ENCODE measurements around the gene CACNG6.
"Not testable (repeated sequence)": the region's sequence is repeated elsewhere in the genome, so short reads cannot be mapped to it uniquely, and the experiment has no call there.

Gene CACNG6

DNA sequence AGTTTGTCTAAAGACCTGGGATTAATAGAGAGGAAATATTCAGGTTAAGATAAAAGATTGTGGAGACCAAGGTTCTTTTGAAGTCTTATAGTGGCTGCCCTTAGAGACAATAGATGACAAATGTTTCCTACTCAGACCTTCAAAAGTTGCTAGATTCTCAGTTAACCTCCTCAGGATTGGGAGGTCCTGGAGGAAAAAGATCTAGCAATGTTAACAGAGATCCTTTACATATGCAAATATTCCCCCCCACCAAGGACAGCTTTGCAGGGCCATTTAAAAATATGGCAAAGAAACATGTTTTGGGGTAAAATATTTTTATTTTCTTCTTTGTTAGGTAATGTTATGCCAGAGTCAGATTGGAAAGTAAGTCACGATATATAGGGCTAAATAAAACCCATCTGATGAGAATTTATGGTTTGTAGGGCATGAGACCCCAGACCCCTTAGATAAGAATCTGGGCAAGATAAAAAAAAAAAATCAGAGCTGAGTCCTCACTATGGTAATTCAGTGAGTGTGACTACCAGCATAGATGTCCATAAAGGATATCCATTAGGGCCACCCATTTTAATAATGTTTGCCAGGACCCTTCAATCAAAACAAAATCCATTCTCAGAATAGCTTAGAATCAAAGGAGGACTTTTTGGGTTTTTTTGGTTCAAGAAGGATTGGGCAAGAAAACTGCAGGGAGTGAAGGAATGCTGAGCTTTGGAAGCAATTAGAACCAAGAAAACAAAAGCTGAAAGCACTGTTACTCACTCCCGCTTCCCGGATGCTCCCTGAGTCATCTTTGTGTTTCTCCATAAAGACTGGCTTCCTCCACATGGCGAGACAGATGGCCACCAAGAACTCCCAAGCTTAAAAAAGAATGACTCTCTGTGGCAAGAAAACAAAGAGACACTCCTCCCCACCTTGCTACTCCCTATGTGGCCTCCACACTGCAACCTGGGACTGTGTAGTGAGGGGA lies 44.1 kb downstream of the CACNG6 start:
- FAIRE-seq (no peak), DNase-seq (ENCODE audit: extremely low spot score, insufficient read length, low read depth) (no peak)

- DNase-seq (ENCODE audit: extremely low spot score, insufficient read length, low read depth); FAIRE-seq: not testable (repeated sequence)
Measured at GRCh38 chr19:54036542-54036941, 45.1 kb downstream of the CACNG6 start.

GRCh38 chr19:54040003-54040402 lies 48.6 kb downstream of the CACNG6 start:
- DNase-seq (ENCODE audit: extremely low spot score, insufficient read length, low read depth) (no peak), FAIRE-seq (no peak)

DNA sequence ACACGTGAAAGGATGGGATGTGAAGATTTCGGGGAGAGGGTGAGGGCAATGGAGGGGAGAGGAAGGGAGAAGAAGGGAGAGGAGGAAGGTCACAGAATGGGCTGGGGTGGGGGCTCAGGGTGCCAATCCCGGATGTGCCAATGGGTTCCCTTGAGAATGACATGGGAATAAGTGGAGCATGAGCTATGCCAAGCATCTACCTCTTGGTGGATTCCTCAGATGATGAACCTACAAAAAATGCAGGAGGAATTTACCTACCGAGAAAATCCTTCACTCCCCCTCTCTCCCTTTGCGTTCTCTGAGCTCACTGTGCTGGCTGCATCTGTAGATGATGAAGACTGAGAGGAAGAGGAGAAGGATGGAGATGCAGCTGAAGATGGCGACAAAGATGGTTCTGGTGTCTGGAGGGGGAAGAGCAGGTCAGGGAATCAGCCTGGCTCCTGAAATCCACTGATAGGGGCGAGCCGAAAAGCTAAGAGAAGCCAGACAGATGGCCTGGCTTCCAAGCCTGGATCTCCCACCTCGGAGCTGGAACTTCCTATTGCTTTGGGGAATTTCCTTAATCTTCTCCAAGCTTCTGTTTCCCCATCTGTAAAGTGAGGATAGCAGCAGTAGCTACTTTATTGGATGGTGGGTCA lies 50.7 kb downstream of the CACNG6 start:
- DNase-seq (ENCODE audit: extremely low spot score, insufficient read length, low read depth) (no peak), FAIRE-seq (no peak)

DNA sequence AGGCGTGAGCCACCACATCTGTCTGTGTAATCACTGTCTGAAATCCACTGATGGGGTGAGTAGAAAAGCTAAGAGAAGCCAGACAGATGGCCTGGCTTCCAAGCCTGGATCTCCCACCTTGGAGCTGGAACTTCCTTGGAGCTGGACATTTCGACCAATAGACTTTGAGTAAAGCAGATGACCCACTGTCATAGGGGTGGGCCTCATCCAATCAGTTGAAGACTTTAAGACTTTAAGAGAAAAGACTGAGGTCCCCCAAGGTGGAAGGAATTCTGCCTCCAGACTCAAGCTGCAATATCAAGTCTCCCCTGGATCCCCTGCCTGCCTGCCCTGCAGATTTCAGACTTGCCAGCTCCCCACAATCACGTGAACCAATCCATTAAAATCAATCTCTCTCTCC lies 51.6 kb downstream of the CACNG6 start:
- no peak for DNase-seq (ENCODE audit: extremely low spot score, insufficient read length, low read depth)
- FAIRE-seq, result no peak

- DNase-seq (ENCODE audit: extremely low spot score, insufficient read length, low read depth) (no peak), FAIRE-seq (no peak)
Measured at GRCh38 chr19:54045771-54046170, 54.3 kb downstream of the CACNG6 start.

DNA sequence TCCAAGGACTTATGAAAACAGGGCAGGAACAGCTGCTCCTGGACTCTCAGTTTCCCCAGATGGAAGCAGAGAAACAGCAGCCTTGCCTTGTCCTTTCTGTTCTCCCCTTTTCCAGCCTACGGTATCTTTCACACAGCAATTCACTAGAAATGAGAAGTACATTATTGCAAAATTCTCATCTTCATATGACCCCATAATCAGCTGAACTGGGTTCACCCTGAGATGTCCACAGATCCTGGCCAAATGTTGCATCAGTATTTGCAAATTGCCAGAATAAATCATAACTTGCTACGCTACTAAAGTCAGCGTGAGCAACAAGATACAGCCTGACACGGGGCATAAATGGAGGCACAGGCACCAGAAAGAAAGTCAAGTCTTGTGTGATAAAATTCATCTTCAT lies 56.2 kb downstream of the CACNG6 start:
- DNase-seq (ENCODE audit: extremely low spot score, insufficient read length, low read depth) (no peak), FAIRE-seq (no peak)

Measured in GM18507 (cell line).